Measurements from ENCODE around the gene TBC1D22A. TPM values are rescaled to one million over a fixed set of nuclear protein-coding genes. Genes with fewer than 3 reads are reported as not detected.

Gene TBC1D22A
- total RNA-seq, 1 experiment from 2014 or later = 32.6 TPM

DNA sequence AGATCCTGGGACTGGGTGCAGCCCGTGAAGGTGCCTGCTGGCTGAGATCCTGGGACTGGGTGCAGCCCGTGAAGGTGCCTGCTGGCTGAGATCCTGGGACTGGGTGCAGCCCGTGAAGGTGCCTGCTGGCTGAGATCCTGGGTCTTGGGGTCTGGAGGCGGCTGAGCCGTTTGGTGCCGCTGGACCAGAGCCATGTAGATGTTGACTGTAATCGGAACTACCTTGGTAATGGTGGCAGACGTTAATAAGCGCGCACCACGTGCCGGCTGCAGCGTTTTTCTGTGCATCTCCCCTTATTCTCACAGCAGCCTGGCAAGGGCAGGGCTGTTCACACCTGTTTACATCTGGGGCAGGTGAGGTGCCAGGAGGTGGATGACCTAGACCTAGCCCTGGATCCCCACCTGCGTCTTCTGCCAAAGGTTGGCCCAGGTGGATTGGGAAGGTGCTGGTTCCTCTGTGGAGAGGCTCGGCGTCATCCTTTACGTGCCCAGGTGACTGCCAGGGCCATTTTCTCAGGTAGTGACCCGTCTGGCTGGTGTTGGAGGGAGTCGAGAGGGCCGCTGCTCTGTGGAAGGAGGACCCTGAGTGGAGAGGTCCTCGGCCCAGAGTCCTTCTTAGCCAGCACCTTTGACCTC, 382.5 kb downstream of the TBC1D22A start:
- no peaks in the 10 kb centered on the region for H3K36me3 ChIP-seq (ENCODE audit: control insufficient read depth, insufficient read depth, low read length)
- DNase-seq = no peak
- Mint-ChIP-seq H3K27ac (ENCODE audit: unreplicated experiment) (no peak overlapping the region), H3K36me3 (ENCODE audit: insufficient read depth, unreplicated experiment) (no peaks in the 10 kb centered on the region), H3K4me1 (ENCODE audit: low read depth, unreplicated experiment) (no peaks in the 10 kb centered on the region), H3K4me3 (ENCODE audit: unreplicated experiment) (no peak overlapping the region), H3K27me3 (ENCODE audit: insufficient read depth, unreplicated experiment) (no peaks in the 10 kb centered on the region), H3K9me3 (ENCODE audit: unreplicated experiment) (no peaks in the 10 kb centered on the region)
- ChIA-PET CTCF (no interaction called here), POLR2A (no interaction called here)
- TF ChIP-seq, protein P1, sequence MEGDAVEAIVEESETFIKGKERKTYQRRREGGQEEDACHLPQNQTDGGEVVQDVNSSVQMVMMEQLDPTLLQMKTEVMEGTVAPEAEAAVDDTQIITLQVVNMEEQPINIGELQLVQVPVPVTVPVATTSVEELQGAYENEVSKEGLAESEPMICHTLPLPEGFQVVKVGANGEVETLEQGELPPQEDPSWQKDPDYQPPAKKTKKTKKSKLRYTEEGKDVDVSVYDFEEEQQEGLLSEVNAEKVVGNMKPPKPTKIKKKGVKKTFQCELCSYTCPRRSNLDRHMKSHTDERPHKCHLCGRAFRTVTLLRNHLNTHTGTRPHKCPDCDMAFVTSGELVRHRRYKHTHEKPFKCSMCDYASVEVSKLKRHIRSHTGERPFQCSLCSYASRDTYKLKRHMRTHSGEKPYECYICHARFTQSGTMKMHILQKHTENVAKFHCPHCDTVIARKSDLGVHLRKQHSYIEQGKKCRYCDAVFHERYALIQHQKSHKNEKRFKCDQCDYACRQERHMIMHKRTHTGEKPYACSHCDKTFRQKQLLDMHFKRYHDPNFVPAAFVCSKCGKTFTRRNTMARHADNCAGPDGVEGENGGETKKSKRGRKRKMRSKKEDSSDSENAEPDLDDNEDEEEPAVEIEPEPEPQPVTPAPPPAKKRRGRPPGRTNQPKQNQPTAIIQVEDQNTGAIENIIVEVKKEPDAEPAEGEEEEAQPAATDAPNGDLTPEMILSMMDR (IDR thresholded peaks at IDR 0.05; ENCODE audit: insufficient read depth in 1 of 2, low read depth in 1 of 2, low read length in 1 of 2, severe bottlenecking in 1 of 2, unreplicated experiment in 1 of 2) = no peak
- BruUV-seq (replicated peaks) = no TSS peak
- H3K27me3 ChIP-seq (replicated peaks; ENCODE audit: control insufficient read depth, insufficient read depth, low read length) = no peaks in the 10 kb centered on the region
- H3K9me3 ChIP-seq = no peaks in the 10 kb centered on the region
- intact Hi-C loops (cut with micrococcal nuclease; ENCODE audit: unreplicated experiment) = no loop called here
- no peak overlapping the region for H3K4me3 ChIP-seq (ENCODE audit: low read depth, low read length)
- H3K4me1 ChIP-seq = no peaks in the 10 kb centered on the region

DNA sequence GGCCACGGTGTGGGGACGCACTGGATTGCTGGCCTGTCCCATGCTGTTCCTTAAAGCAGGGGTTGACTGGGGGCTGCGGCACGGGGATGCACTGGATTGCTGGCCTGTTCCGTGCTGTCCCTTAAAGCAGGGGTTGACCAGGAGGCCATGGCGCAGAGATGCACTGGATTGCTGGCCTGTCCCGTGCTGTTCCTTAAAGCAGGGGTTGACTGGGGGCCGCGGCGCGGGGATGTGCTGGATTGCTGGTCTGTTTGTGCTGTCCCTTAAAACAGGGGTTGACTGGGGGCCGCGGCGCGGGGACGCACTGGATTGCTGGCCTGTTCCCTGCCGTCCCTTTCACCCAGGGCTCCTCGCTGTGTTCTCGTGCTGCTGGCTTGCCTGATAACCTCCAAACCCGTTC, 383.4 kb downstream of the TBC1D22A start:
- CTCF ChIA-PET = no interaction called here
- POLR2A ChIA-PET = no interaction called here
- Mint-ChIP-seq H3K4me1 (ENCODE audit: low read depth, unreplicated experiment) (no peaks in the 10 kb centered on the region), H3K9me3 (ENCODE audit: unreplicated experiment) (no peaks in the 10 kb centered on the region), H3K27me3 (ENCODE audit: insufficient read depth, unreplicated experiment) (no peaks in the 10 kb centered on the region), H3K4me3 (ENCODE audit: unreplicated experiment) (no peak overlapping the region), H3K27ac (ENCODE audit: unreplicated experiment) (no peak overlapping the region), H3K36me3 (ENCODE audit: insufficient read depth, unreplicated experiment) (no peaks in the 10 kb centered on the region)
- intact Hi-C loops (cut with micrococcal nuclease; ENCODE audit: unreplicated experiment) = no loop called here
- BruUV-seq (replicated peaks) = no TSS peak
- Histone ChIP-seq H3K9me3 (no peaks in the 10 kb centered on the region), H3K4me3 (ENCODE audit: low read depth, low read length) (no peak overlapping the region), H3K27me3 (replicated peaks; ENCODE audit: control insufficient read depth, insufficient read depth, low read length) (no peaks in the 10 kb centered on the region), H3K4me1 (no peaks in the 10 kb centered on the region), H3K36me3 (ENCODE audit: control insufficient read depth, insufficient read depth, low read length) (no peaks in the 10 kb centered on the region)
- DNase-seq = no peak
- TF ChIP-seq, protein P1 (IDR thresholded peaks at IDR 0.05; ENCODE audit: insufficient read depth in 1 of 2, low read depth in 1 of 2, low read length in 1 of 2, severe bottlenecking in 1 of 2, unreplicated experiment in 1 of 2) = no peak

DNA sequence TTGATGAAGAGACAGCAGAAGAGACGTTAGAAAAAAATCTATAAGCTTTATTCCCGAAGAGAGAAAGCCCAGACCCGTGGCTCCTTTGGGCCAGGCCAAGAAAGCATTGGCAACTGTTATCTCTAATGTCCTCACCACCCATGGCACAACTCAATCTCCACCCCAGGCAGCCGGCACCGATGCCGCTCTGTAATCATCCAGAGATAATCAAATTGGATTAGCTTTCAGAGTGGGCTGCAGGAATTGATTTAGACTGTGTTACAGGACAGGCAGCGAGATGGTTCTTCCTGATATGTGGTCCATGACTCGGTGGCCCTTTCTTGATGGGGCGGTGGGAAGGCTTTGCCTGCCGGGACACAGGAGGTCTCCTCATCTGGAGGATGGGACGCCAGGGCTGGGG, 383.9 kb downstream of the TBC1D22A start:
- no peak for DNase-seq
- no peak overlapping the region for H3K27ac Mint-ChIP-seq (ENCODE audit: unreplicated experiment)

More for the DNA sequence above, 383.9 kb downstream of the TBC1D22A start:
- H3K36me3 Mint-ChIP-seq (ENCODE audit: insufficient read depth, unreplicated experiment) = no peaks in the 10 kb centered on the region
- TF ChIP-seq, protein P1 (IDR thresholded peaks at IDR 0.05; ENCODE audit: insufficient read depth in 1 of 2, low read depth in 1 of 2, low read length in 1 of 2, severe bottlenecking in 1 of 2, unreplicated experiment in 1 of 2) = no peak
- Histone ChIP-seq H3K9me3 (no peaks in the 10 kb centered on the region), H3K4me3 (ENCODE audit: low read depth, low read length) (no peak overlapping the region), H3K4me1 (no peaks in the 10 kb centered on the region), H3K27me3 (replicated peaks; ENCODE audit: control insufficient read depth, insufficient read depth, low read length) (no peaks in the 10 kb centered on the region), H3K36me3 (ENCODE audit: control insufficient read depth, insufficient read depth, low read length) (no peaks in the 10 kb centered on the region)
- no peak overlapping the region for H3K4me3 Mint-ChIP-seq (ENCODE audit: unreplicated experiment)
- no peaks in the 10 kb centered on the region for H3K27me3 Mint-ChIP-seq (ENCODE audit: insufficient read depth, unreplicated experiment)
- BruUV-seq (replicated peaks) = no TSS peak
- CTCF ChIA-PET = no interaction called here
- H3K4me1 Mint-ChIP-seq (ENCODE audit: low read depth, unreplicated experiment) = no peaks in the 10 kb centered on the region
- POLR2A ChIA-PET = no interaction called here
- intact Hi-C loops (cut with micrococcal nuclease; ENCODE audit: unreplicated experiment) = no loop called here
- H3K9me3 Mint-ChIP-seq (ENCODE audit: unreplicated experiment) = no peaks in the 10 kb centered on the region
